ENCODE data around the gene SPAAR.

DNA sequence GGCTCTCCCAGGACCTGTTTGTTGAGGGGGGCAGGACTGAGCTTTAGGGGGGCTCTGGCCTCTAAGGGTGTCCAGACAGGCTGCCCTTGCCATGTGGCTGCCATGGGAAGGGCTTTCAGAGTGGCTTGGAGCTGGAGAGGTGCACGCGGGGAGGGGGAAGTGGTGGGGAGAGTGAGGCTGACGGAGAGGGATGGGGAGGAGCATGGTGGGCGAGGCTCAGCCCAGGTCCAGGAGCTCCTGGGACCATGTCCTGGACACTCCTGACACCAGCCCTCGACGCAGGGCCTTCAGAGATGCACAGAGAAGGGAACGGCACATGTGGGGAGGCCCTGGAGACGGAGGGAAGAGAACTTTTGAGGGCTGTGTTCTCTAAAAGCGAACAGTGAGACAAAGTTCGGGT is 2.4 kb downstream of the SPAAR start:
- TF ChIP-seq, protein P1, sequence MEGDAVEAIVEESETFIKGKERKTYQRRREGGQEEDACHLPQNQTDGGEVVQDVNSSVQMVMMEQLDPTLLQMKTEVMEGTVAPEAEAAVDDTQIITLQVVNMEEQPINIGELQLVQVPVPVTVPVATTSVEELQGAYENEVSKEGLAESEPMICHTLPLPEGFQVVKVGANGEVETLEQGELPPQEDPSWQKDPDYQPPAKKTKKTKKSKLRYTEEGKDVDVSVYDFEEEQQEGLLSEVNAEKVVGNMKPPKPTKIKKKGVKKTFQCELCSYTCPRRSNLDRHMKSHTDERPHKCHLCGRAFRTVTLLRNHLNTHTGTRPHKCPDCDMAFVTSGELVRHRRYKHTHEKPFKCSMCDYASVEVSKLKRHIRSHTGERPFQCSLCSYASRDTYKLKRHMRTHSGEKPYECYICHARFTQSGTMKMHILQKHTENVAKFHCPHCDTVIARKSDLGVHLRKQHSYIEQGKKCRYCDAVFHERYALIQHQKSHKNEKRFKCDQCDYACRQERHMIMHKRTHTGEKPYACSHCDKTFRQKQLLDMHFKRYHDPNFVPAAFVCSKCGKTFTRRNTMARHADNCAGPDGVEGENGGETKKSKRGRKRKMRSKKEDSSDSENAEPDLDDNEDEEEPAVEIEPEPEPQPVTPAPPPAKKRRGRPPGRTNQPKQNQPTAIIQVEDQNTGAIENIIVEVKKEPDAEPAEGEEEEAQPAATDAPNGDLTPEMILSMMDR (IDR thresholded peaks at IDR 0.05; ENCODE audit: insufficient read depth, low read length, poor library complexity, severe bottlenecking), result no peak
- TF ChIP-seq EZH2phosphoT487 (conservative IDR thresholded peaks at IDR 0.05; ENCODE audit: low read length), result no peak

Measured in SU-DHL-6 (cell line).